Epidermal melanocyte (primary cell): Measurements from ENCODE around the gene HSDL1.

Experiments
- DNase-seq: peaks from one replicate; pipeline ENCODE4 v3.0.0; 2011; ENCODE audit warnings: low spot score; ENCODE audit not compliant: insufficient read length

Gene HSDL1

GRCh38 chr16:84107921-84108320 is 37.1 kb downstream of the HSDL1 start:
- no peak for DNase-seq

- no peak for DNase-seq
Measured at GRCh38 chr16:84105948-84106740, 38.8 kb downstream of the HSDL1 start.

GRCh38 chr16:84105301-84105815 is 39.6 kb downstream of the HSDL1 start:
- no peak for DNase-seq

- DNase-seq: no peak
Measured at GRCh38 chr16:84104231-84104630, 40.7 kb downstream of the HSDL1 start.

- DNase-seq: no peak
Measured at GRCh38 chr16:84103678-84104077, 41.3 kb downstream of the HSDL1 start.

- no peak for DNase-seq
Measured at GRCh38 chr16:84098939-84099338, 46.0 kb downstream of the HSDL1 start.

- no peak for DNase-seq
Measured at GRCh38 chr16:84096447-84097005, 48.5 kb downstream of the HSDL1 start.

- no peak for DNase-seq
Measured at GRCh38 chr16:84095466-84095865, 49.5 kb downstream of the HSDL1 start.

GRCh38 chr16:84093879-84094270 is 51.1 kb downstream of the HSDL1 start:
- DNase-seq: no peak

- DNase-seq: no peak
Measured at GRCh38 chr16:84093120-84093878, 51.7 kb downstream of the HSDL1 start.

GRCh38 chr16:84091460-84091859 is 53.5 kb downstream of the HSDL1 start:
- DNase-seq: no peak

- no peak for DNase-seq
Measured at GRCh38 chr16:84090211-84090610, 54.8 kb downstream of the HSDL1 start.

GRCh38 chr16:84088695-84089395 is 56.1 kb downstream of the HSDL1 start:
- DNase-seq: no peak

- DNase-seq: no peak
Measured at GRCh38 chr16:84087466-84088151, 57.4 kb downstream of the HSDL1 start.

GRCh38 chr16:84087001-84087400 is 58.0 kb downstream of the HSDL1 start:
- no peak for DNase-seq

GRCh38 chr16:84086341-84086740 is 58.6 kb downstream of the HSDL1 start:
- no peak for DNase-seq

- DNase-seq: no peak
Measured at GRCh38 chr16:84085773-84086172, 59.2 kb downstream of the HSDL1 start.

- DNase-seq: no peak
Measured at GRCh38 chr16:84085271-84085667, 59.7 kb downstream of the HSDL1 start.

GRCh38 chr16:84084570-84085270 is 60.3 kb downstream of the HSDL1 start:
- DNase-seq: peak; percentile 49

GRCh38 chr16:84082835-84083569 is 62.0 kb downstream of the HSDL1 start:
- DNase-seq: no peak
